Stomach (tissue), 9 donors: ENCODE data around the gene ZMYND8. TPM values are rescaled to one million over a fixed set of nuclear protein-coding genes. Genes with fewer than 3 reads are reported as not detected.
A peak's percentile ranks its signal among the peaks of the same experiment; 100 is the strongest.

Source experiments
- DNase-seq, 2 donors: peaks; one replicate each; pipeline versions ENCODE4 v3.0.0 to v3.0.0-alpha.2; 2013 to 2019
- H3K27ac ChIP-seq, 5 donors: fragments of 200-600 bp in 4 of 5; sonication (generic) in 4 of 5; one replicate each; pipeline ENCODE4 v1.5.1; 2013 to 2019; ENCODE audit warnings: mild to moderate bottlenecking in 1 of 5, moderate library complexity in 1 of 5
- H3K27me3 ChIP-seq, 3 donors: fragments of 200-600 bp; sonication (generic); one replicate each; pipeline ENCODE4 v1.5.1; 2017 to 2019; ENCODE audit warnings: mixed run types in 1 of 3
- H3K36me3 ChIP-seq, 4 donors: fragments of 200-600 bp; sonication (generic); 1 replicate in 3 of 4; 2 replicates in 1 of 4; pipeline ENCODE4 v1.5.1; 2016 to 2019
- H3K4me1 ChIP-seq, 4 donors: fragments of 200-600 bp; sonication (generic); one replicate each; pipeline ENCODE4 v1.5.1; 2016 to 2019
- H3K4me3 ChIP-seq, 4 donors: fragments of 200-600 bp; sonication (generic) in 3 of 4; one replicate each; pipeline ENCODE4 v1.5.1; 2016 to 2019; ENCODE audit warnings: mild to moderate bottlenecking in 1 of 4
- H3K9me3 ChIP-seq, 4 donors: fragments of 200-600 bp; sonication (generic); one replicate each; pipeline ENCODE4 v1.5.1; 2016 to 2019
- EP300 ChIP-seq: sonication (generic); formaldehyde crosslinking; IDR thresholded peaks from one replicate; pipeline ENCODE4 v1.6.1; 2017; ENCODE audit warnings: antibody characterized with exemption
- POLR2A ChIP-seq, 4 donors: fragments of 450-650 bp; IDR thresholded peaks; one replicate each; pipeline ENCODE4 v1.6.1; 2016; ENCODE audit warnings: antibody characterized with exemption in 4 of 4, control low read depth in 2 of 4, mild to moderate bottlenecking in 1 of 4, moderate library complexity in 1 of 4
- POLR2AphosphoS5 ChIP-seq, 3 donors: sonication (generic); formaldehyde crosslinking; IDR thresholded peaks; one replicate each; pipeline ENCODE4 v1.6.1; 2016; ENCODE audit warnings: antibody characterized with exemption in 3 of 3
- WGBS, 5 donors: extraction: QIAGEN DNeasy Blood & Tissue Kit in 3 of 5; methylation state at CpG; one replicate each; pipeline versions ENCODE4 v1.1.5 to v1.1.7; 2013 to 2018; 5-methylcytosine and 5-hydroxymethylcytosine counted together
- intact Hi-C: fragments of 100-400 bp; cut with DNase I; formaldehyde crosslinking; loops from one replicate; pipeline ENCODE4 v1.15.1; 2023; ENCODE audit warnings: low total_unique reads
- polyA plus RNA-seq, 3 donors: library from polyadenylated mRNA; stranded (reverse); fragments of 200-250 nt; gene quantifications; one replicate each; pipeline ENCODE4 v1.2.3, GENCODE V29; 2013
- total RNA-seq, 5 donors: library from RNA; depleted of rRNA; stranded (reverse); fragments of >200 nt; gene quantifications; one replicate each; pipeline versions ENCODE4 v1.1.0 to v1.2.3, GENCODE V29; 2014 to 2016
- TF ChIP-seq, protein P1 (sequence below), 7 experiments: fragments of 450-650 bp in 4 of 7; fragments of 200-600 bp in 3 of 7; sonication (generic) in 3 of 7; IDR thresholded peaks; one replicate each; pipeline ENCODE4 v1.5.1; 2016 to 2019; ENCODE audit warnings: antibody characterized with exemption in 7 of 7, control low read depth in 2 of 7, mild to moderate bottlenecking in 1 of 7
- donor health status: healthy with polysubstance abuse.
- donor health status: Bipolar disorder and iron deficiency.
- donor health status: healthy.

Gene ZMYND8
- total and polyA plus RNA-seq, 8 donors, result 9.2 to 82.6 (median 39.4) TPM

DNA sequence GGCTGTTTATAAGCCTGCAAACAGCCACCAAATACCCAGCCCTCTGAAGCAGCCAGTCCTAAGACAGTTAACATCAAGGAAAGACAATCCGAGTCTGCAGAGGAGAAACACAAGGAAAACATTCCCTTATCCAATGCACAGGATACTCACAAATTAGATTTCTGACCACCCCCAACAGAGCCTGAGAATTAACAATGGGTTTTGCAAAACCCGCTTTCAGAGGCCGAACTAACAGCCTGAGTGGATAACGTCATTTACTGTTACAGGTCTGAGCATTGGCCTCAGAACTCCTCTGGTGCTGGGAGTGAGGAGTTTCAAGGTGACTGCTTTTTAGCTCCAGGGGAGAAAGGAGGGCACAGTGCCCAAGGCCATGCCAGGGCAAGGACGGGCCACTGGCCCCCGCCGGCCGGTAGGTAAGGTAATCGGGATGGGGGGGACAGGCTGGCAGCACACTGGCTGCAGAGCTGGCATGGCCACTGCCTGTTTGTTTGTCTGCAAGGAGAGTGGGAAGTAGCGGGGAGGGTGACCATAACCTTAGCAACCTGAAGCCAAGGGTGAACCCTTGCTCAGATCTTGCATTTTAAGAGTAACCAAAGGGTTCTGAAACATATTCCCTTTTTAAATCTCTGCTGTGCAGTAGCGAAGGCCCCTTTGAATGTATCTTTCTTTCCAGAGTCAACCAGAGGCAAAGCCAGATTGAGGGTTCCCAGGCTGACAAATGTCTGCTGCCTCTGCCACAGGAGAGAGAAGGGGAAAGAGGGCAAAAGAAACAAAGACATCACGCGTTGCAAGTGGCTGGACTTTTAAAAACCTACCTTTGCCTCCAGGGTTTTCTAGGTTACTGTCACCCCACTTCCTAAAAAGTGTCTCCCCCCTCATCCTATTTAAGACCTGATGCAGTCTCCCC lies 3.9 kb downstream of the ZMYND8 start:
- Histone ChIP-seq H3K36me3 (no peaks in the 10 kb centered on the region), H3K27ac (peak overlapping the region; percentile 94 to 100 (median 99)), H3K27me3 (no peaks in the 10 kb centered on the region), H3K4me3 (peak overlapping the region; percentile 7 to 32 (median 16)), H3K9me3 (no peaks in the 10 kb centered on the region), H3K4me1 (peaks cover 94 to 100% (median 99%) of the 10 kb centered on the region in 4 donors)
- 19 to 45% (median 29%) methylated on average over 12 to 13 of the region's 13 CpGs for WGBS, 5 donors
- TF ChIP-seq POLR2AphosphoS5 (IDR thresholded peaks at IDR 0.05) (peak in 2 of 3 donors; percentile 61 to 68), POLR2A (IDR thresholded peaks at IDR 0.05) (no peak)
- DNase-seq, result peak; percentile 71 to 86
- intact Hi-C loops, result no loop called here

DNA sequence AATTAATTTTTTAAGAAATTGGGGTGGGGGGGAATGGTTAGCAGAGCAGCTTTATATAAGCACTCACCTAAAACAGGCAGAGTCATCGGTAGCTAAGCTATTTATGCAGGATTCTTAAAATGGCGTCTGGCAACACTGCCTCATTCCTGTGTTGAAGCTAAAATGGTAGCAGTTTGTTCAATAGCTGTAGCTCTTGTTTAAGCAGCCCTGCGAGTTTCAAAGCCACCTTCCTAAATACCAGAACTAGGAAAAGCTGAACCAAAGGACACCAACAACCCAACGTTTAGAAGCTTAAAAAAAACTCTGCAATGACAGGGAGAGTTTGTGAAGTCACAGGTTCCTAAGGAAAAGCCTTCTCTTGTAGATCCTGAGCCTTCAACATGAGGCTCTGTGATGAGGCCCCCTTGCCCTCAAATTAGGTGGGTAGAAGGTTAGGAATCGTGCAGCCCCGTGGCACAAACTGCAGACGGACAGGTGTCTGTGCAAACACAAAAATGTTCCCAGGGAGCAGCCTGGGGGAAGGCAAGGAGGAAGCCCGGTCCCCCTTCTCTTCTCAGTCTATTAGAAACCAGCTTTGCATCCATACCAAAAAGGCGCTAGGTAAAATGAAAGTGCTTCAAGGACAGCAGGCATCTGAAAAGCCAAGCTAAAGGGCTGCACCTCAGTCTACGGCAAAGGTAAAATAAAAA lies 4.7 kb downstream of the ZMYND8 start:
- intact Hi-C loops, result no loop called here
- DNase-seq, result peak in 1 of 2 donors; percentile 69
- H3K9me3 ChIP-seq, result no peaks in the 10 kb centered on the region

DNA sequence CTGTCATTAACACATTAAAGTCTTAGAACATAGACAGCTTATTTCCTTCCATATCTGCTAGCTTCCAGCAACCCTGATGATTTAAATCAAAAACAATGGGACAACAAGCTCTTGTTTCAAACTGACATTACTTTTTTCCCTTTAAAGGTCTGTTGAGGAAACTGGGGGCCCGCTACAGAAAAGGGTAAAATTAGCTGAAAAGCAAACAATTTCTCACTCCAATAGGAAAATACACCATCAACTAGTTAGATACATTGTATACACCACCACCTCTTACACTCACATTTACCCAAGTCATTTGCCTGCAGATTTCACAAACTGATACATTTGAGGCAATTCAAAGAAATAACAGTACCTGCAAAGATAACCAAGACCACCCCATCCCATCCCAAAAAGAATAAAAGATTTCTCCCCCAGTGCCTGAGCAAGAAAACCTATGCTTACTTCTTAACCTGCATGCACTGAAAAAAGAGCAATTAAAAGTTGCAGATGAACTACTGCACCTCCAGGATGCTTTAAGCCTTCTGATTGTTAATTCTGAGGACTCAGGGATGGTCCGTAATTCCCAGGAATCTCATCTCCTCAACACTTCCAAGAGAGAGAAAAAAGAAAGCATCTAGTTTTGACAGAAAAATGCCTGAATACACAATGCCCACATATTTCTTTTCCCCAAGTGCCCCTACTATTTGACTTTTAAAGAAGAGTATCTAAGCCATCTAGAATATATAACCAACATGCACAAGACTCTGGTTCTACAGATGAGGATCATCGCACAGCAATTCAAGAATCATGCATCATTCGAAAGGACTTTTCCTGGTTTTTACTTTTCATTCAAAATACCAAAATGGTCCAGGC lies 5.6 kb downstream of the ZMYND8 start:
- H3K4me3 ChIP-seq, result peak overlapping the region in 1 of 4 donors; percentile 32
- H3K9me3 ChIP-seq, result no peaks in the 10 kb centered on the region
- peaks cover 92 to 99% (median 97%) of the 10 kb centered on the region in 4 donors for H3K4me1 ChIP-seq
- H3K27ac ChIP-seq, result peak overlapping the region in 4 of 5 donors; percentile 95 to 100 (median 99)
- TF ChIP-seq EP300, result no peak
- TF ChIP-seq, protein P1, sequence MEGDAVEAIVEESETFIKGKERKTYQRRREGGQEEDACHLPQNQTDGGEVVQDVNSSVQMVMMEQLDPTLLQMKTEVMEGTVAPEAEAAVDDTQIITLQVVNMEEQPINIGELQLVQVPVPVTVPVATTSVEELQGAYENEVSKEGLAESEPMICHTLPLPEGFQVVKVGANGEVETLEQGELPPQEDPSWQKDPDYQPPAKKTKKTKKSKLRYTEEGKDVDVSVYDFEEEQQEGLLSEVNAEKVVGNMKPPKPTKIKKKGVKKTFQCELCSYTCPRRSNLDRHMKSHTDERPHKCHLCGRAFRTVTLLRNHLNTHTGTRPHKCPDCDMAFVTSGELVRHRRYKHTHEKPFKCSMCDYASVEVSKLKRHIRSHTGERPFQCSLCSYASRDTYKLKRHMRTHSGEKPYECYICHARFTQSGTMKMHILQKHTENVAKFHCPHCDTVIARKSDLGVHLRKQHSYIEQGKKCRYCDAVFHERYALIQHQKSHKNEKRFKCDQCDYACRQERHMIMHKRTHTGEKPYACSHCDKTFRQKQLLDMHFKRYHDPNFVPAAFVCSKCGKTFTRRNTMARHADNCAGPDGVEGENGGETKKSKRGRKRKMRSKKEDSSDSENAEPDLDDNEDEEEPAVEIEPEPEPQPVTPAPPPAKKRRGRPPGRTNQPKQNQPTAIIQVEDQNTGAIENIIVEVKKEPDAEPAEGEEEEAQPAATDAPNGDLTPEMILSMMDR (IDR thresholded peaks at IDR 0.05), result no peak
- TF ChIP-seq POLR2AphosphoS5 (IDR thresholded peaks at IDR 0.05), result no peak
- TF ChIP-seq POLR2A (IDR thresholded peaks at IDR 0.05), result no peak
- peaks cover 0 to 16% (median 13%) of the 10 kb centered on the region in 4 donors for H3K36me3 ChIP-seq
- DNase-seq, result no peak
- no peaks in the 10 kb centered on the region for H3K27me3 ChIP-seq
- intact Hi-C loops, result no loop called here
- 65 to 78% (median 70%) methylated on average over 4 of the region's 4 CpGs for WGBS, 5 donors

More for the DNA sequence above, 4.7 kb downstream of the ZMYND8 start:
- Histone ChIP-seq H3K27ac (peak overlapping the region; percentile 94 to 100 (median 99)), H3K27me3 (no peaks in the 10 kb centered on the region), H3K4me3 (peak overlapping the region in 3 of 4 donors; percentile 14 to 32 (median 17)), H3K4me1 (peaks cover 96 to 100% (median 99%) of the 10 kb centered on the region in 4 donors), H3K36me3 (peaks cover 0 to 7% (median 5%) of the 10 kb centered on the region in 4 donors)
- TF ChIP-seq EP300 (no peak), POLR2A (IDR thresholded peaks at IDR 0.05) (no peak), POLR2AphosphoS5 (IDR thresholded peaks at IDR 0.05) (no peak)
- TF ChIP-seq, protein P1 (IDR thresholded peaks at IDR 0.05), result no peak
- WGBS, 5 donors, result 15 to 34% (median 24%) methylated on average over 10 of the region's 10 CpGs

DNA sequence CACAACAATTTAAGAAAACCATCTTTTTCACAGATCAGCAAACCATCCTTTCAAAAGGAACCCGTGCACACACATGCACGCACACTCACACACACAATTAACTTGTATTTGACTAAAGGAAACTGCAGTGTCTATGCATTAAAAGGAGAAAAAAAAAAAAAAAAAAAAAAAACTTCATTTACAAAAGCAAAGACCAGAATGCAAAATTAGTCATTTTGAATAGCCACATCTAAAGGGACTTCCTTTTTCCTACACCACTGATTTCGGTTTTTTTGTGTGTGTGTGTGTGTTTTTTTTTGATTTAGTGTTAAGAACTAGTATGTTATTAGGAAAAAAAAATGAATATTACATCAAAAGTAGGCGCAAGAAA lies 6.3 kb downstream of the ZMYND8 start:
- H3K4me3 ChIP-seq, result no peak overlapping the region
- no peaks in the 10 kb centered on the region for H3K9me3 ChIP-seq
- H3K27ac ChIP-seq, result peak overlapping the region in 4 of 5 donors; percentile 95 to 100 (median 99)
- intact Hi-C loops, result no loop called here
- H3K36me3 ChIP-seq, result peaks cover 4 to 23% (median 20%) of the 10 kb centered on the region in 4 donors
- TF ChIP-seq POLR2AphosphoS5 (IDR thresholded peaks at IDR 0.05), result no peak
- no peak for TF ChIP-seq POLR2A (IDR thresholded peaks at IDR 0.05)
- TF ChIP-seq EP300, result no peak
- TF ChIP-seq, protein P1 (IDR thresholded peaks at IDR 0.05), result no peak
- WGBS, 5 donors, result 37 to 57% (median 53%) methylated on average over 4 of the region's 4 CpGs
- peaks cover 84 to 99% (median 93%) of the 10 kb centered on the region in 4 donors for H3K4me1 ChIP-seq
- no peak for DNase-seq
- H3K27me3 ChIP-seq, result no peaks in the 10 kb centered on the region
